ENCODE results near the gene SOX6.

SOX6 gene

GRCh38 chr11:16043617-16044016 is 312.7 kb downstream of the SOX6 start:
- no peak overlapping the region for H3K27ac ChIP-seq
- TF ChIP-seq, protein P1, sequence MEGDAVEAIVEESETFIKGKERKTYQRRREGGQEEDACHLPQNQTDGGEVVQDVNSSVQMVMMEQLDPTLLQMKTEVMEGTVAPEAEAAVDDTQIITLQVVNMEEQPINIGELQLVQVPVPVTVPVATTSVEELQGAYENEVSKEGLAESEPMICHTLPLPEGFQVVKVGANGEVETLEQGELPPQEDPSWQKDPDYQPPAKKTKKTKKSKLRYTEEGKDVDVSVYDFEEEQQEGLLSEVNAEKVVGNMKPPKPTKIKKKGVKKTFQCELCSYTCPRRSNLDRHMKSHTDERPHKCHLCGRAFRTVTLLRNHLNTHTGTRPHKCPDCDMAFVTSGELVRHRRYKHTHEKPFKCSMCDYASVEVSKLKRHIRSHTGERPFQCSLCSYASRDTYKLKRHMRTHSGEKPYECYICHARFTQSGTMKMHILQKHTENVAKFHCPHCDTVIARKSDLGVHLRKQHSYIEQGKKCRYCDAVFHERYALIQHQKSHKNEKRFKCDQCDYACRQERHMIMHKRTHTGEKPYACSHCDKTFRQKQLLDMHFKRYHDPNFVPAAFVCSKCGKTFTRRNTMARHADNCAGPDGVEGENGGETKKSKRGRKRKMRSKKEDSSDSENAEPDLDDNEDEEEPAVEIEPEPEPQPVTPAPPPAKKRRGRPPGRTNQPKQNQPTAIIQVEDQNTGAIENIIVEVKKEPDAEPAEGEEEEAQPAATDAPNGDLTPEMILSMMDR (conservative IDR thresholded peaks at IDR 0.05) = no peak

DNA sequence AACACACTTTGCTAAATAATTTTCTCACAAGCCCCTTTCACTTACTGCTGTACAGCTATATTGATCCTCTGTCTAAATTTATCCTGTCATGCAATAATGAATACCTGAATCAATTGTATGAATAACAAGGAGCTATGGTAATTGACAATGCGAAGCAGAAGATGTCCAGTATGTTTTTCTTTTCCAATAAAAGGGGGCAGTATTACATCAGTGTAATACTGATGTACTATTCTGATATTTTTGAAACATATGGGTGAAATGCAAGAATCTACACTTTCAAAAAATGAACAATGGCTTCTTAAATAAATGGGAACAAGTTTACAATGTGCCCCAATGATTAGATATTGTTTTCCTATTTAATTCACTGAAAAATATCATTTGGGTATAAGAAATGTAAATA is 315.1 kb downstream of the SOX6 start:
- TF ChIP-seq, protein P1 (conservative IDR thresholded peaks at IDR 0.05) = no peak
- no peak overlapping the region for H3K27ac ChIP-seq

- no peak overlapping the region for H3K27ac ChIP-seq
- TF ChIP-seq, protein P1 (conservative IDR thresholded peaks at IDR 0.05) = no peak
Measured at GRCh38 chr11:16040151-16040550, 316.2 kb downstream of the SOX6 start.

- no peak overlapping the region for H3K27ac ChIP-seq
- TF ChIP-seq, protein P1 (conservative IDR thresholded peaks at IDR 0.05) = no peak
Measured at GRCh38 chr11:16037179-16037578, 319.2 kb downstream of the SOX6 start.

DNA sequence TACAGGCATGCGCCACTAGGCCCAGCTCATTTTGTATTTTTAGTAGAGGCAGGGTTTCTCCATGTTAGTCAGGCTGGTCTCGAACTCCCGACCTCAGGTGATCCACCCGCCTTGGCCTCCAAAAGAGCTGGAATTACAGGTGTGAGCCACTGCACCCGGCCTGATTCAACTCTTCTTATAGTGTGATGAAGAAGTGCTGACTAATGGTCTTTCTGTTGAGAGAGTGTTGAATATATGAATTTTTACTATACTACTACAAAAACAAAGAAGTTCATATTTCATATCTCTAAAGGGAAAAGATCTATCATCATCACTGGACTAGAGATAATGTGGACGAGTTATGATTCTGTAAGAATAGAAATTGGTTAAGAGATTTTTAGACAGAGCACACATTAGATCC is 320.1 kb downstream of the SOX6 start:
- TF ChIP-seq, protein P1 (conservative IDR thresholded peaks at IDR 0.05) = no peak
- H3K27ac ChIP-seq = no peak overlapping the region

GRCh38 chr11:16034074-16034473 is 322.3 kb downstream of the SOX6 start:
- H3K27ac ChIP-seq = no peak overlapping the region
- TF ChIP-seq, protein P1 (conservative IDR thresholded peaks at IDR 0.05) = no peak

GRCh38 chr11:16032974-16033373 is 323.4 kb downstream of the SOX6 start:
- no peak overlapping the region for H3K27ac ChIP-seq
- TF ChIP-seq, protein P1 (conservative IDR thresholded peaks at IDR 0.05) = no peak

GRCh38 chr11:16031210-16031609 is 325.1 kb downstream of the SOX6 start:
- TF ChIP-seq, protein P1 (conservative IDR thresholded peaks at IDR 0.05) = no peak
- H3K27ac ChIP-seq = no peak overlapping the region
